HEK293 (cell line): ENCODE measurements around the gene RAB11FIP5.
A peak's percentile ranks its signal among the peaks of the same experiment; 100 is the strongest.

Experiments used
- CTCF ChIP-seq: fragments of 450-650 bp; formaldehyde crosslinking; IDR thresholded peaks from 2 replicates; pipeline ENCODE4 v1.5.1; 2016; ENCODE audit warnings: missing biosample characterization, missing genetic modification characterization
- ZBTB17 ChIP-seq: fragments of 450-650 bp; formaldehyde crosslinking; IDR thresholded peaks from 2 replicates; pipeline ENCODE4 v1.5.1; 2016; ENCODE audit warnings: missing biosample characterization, missing genetic modification characterization
- ZNF2 ChIP-seq: fragments of 450-650 bp; formaldehyde crosslinking; IDR thresholded peaks from 2 replicates; pipeline ENCODE4 v1.5.1; 2016; ENCODE audit warnings: missing biosample characterization, missing genetic modification characterization
- ZNF391 ChIP-seq: fragments of 450-650 bp; formaldehyde crosslinking; IDR thresholded peaks from 2 replicates; pipeline ENCODE4 v1.5.1; 2016; ENCODE audit warnings: low read depth, missing biosample characterization, missing genetic modification characterization, borderline replicate concordance

GRCh38 chr2:73103018-73103542 lies 9.7 kb downstream of the RAB11FIP5 start:
- TF ChIP-seq CTCF: no peak
- no peak for TF ChIP-seq ZNF2 (tag by site-specific recombination)
- TF ChIP-seq ZNF391 (tag by site-specific recombination): no peak
- peak; percentile 69 for TF ChIP-seq ZBTB17 (tag by site-specific recombination)
